Body of pancreas (tissue), 4 donors: ENCODE results near the gene KLK5. TPM values are rescaled to one million over a fixed set of nuclear protein-coding genes. Genes with fewer than 3 reads are reported as not detected.
"Not testable (repeated sequence)": the region's sequence is repeated elsewhere in the genome, so short reads cannot be mapped to it uniquely, and the experiment has no call there.

Experiments
- ATAC-seq: fragments of 150-250 bp; one replicate; pipeline ENCODE4 v1.9.1; 2016
- DNase-seq, 4 donors: peaks; one replicate each; pipeline ENCODE4 v3.0.0-alpha.2; 2019
- H3K27ac ChIP-seq, 4 donors: fragments of 200-600 bp; sonication (generic); 1 replicate in 3 of 4; 2 replicates in 1 of 4; pipeline versions ENCODE4 v1.5.1 to v1.6.1; 2016 to 2019; ENCODE audit warnings: mild to moderate bottlenecking in 1 of 4, mixed read lengths in 1 of 4, moderate library complexity in 1 of 4
- H3K27me3 ChIP-seq, 2 donors: fragments of 200-600 bp; sonication (generic); one replicate each; pipeline ENCODE4 v1.6.0; 2016; ENCODE audit warnings: mild to moderate bottlenecking in 1 of 2
- H3K36me3 ChIP-seq, 2 donors: fragments of 200-600 bp; sonication (generic); replicated peaks in 1 of 2; 2 replicates each; pipeline ENCODE4 v1.5.1; 2016; ENCODE audit warnings: low read depth in 2 of 2; ENCODE audit not compliant: insufficient read depth in 1 of 2
- H3K4me1 ChIP-seq: fragments of 200-600 bp; sonication (generic); one replicate; pipeline ENCODE4 v1.6.0; 2016
- H3K4me3 ChIP-seq, 2 donors: fragments of 200-600 bp; sonication (generic); 1 replicate in 1 of 2; 2 replicates in 1 of 2; pipeline ENCODE4 v1.5.1; 2016 to 2019
- H3K9me3 ChIP-seq, 3 donors: fragments of 200-600 bp; sonication (generic); 1 replicate in 2 of 3; 2 replicates in 1 of 3; pipeline ENCODE4 v1.5.1; 2016
- CTCF ChIP-seq, 7 experiments: fragments of 450-650 bp in 4 of 7; fragments of 200-600 bp in 3 of 7; sonication (generic) in 3 of 7; IDR thresholded peaks; one replicate each; pipeline ENCODE4 v1.5.1; 2016 to 2019; ENCODE audit warnings: antibody characterized with exemption in 7 of 7
- POLR2A ChIP-seq, 3 donors: fragments of 450-650 bp; IDR thresholded peaks; one replicate each; pipeline ENCODE4 v1.6.1; 2016; ENCODE audit warnings: antibody characterized with exemption in 3 of 3, mild to moderate bottlenecking in 2 of 3
- WGBS, 2 donors: methylation state at CpG; one replicate each; pipeline ENCODE4 v1.1.5; 2017; 5-methylcytosine and 5-hydroxymethylcytosine counted together
- intact Hi-C: fragments of 100-400 bp; cut with DNase I; formaldehyde crosslinking; loops from one replicate; pipeline ENCODE4 v1.15.1; 2023
- total RNA-seq, 2 donors: library from RNA; depleted of rRNA; stranded (reverse); fragments of >200 nt; gene quantifications; one replicate each; pipeline ENCODE4 v1.1.0, GENCODE V29; 2016

The KLK5 gene
- total RNA-seq, 2 donors from 2014 or later, result not detected

GRCh38 chr19:50899569-50899968 lies 53.3 kb downstream of the KLK5 start:
- no peaks in the 10 kb centered on the region for H3K27me3 ChIP-seq
- no peaks in the 10 kb centered on the region for H3K4me1 ChIP-seq
- H3K9me3 ChIP-seq, result no peaks in the 10 kb centered on the region
- WGBS, 2 donors, result 79 to 90% methylated on average over 3 of the region's 3 CpGs
- DNase-seq (no peak), ATAC-seq (no peak)
- no peak for TF ChIP-seq CTCF (IDR thresholded peaks at IDR 0.05)
- TF ChIP-seq POLR2A (IDR thresholded peaks at IDR 0.05), result no peak
- no peak overlapping the region for H3K27ac ChIP-seq
- no peaks in the 10 kb centered on the region for H3K36me3 ChIP-seq
- H3K4me3 ChIP-seq, result no peak overlapping the region
- intact Hi-C loops, result no loop called here

- no peaks in the 10 kb centered on the region for H3K4me1 ChIP-seq
- no peak for DNase-seq
- intact Hi-C loops, result no loop called here
- ATAC-seq, result no peak
- H3K4me3 ChIP-seq, result no peak overlapping the region
- H3K27me3 ChIP-seq, result no peaks in the 10 kb centered on the region
- no peak for TF ChIP-seq CTCF (IDR thresholded peaks at IDR 0.05)
- TF ChIP-seq POLR2A (IDR thresholded peaks at IDR 0.05), result no peak
- WGBS, 2 donors, result 50 to 56% methylated on average over 4 of the region's 4 CpGs
- no peaks in the 10 kb centered on the region for H3K36me3 ChIP-seq
- H3K9me3 ChIP-seq, result no peaks in the 10 kb centered on the region
- H3K27ac ChIP-seq, result no peak overlapping the region
These were observed 54.8 kb downstream of the KLK5 start for GRCh38 chr19:50898018-50898417.

- H3K27ac ChIP-seq, result no peak overlapping the region
- TF ChIP-seq CTCF (IDR thresholded peaks at IDR 0.05) (no peak), POLR2A (IDR thresholded peaks at IDR 0.05) (no peak)
- DNase-seq (no peak), ATAC-seq (no peak)
- H3K36me3 ChIP-seq, result no peaks in the 10 kb centered on the region
- H3K27me3 ChIP-seq, result no peaks in the 10 kb centered on the region
- intact Hi-C loops, result no loop called here
- H3K9me3 ChIP-seq, result no peaks in the 10 kb centered on the region
- no peaks in the 10 kb centered on the region for H3K4me1 ChIP-seq
- 69% methylated on average over 3 of the region's 3 CpGs; no CpG with 5 or more reads in 1 of the 2 donors for WGBS, 2 donors
- no peak overlapping the region for H3K4me3 ChIP-seq
These were observed 55.2 kb downstream of the KLK5 start for GRCh38 chr19:50897612-50898011.

DNA sequence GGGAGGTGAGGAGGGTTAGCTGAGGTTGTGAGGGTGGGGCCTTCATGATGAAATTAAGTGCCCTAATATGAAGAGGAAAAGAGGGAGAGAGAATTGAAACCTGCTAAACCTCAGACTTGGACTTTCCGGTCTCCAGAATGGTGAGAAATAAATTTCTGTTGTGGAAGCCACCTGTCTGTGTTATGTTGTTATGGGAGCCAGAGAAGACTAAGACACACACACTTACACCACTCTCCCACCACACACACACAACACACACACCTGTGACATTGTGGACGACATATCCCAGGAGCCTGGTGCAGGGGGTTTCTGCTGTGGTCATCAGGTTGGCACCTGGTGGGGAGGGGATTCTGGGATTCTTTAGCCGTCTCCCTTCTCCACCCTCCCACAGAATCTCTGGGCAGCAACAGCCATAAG lies 55.6 kb downstream of the KLK5 start:
- Histone ChIP-seq H3K4me1 (no peaks in the 10 kb centered on the region), H3K4me3 (no peak overlapping the region), H3K27me3 (no peaks in the 10 kb centered on the region), H3K27ac (no peak overlapping the region), H3K36me3 (no peaks in the 10 kb centered on the region), H3K9me3 (no peaks in the 10 kb centered on the region)
- no peak for DNase-seq
- TF ChIP-seq POLR2A (IDR thresholded peaks at IDR 0.05) (no peak), CTCF (IDR thresholded peaks at IDR 0.05) (no peak)
- WGBS, 2 donors, result 52 to 82% methylated on average over 1 to 3 of the region's 3 CpGs
- no peak for ATAC-seq
- intact Hi-C loops, result no loop called here

DNA sequence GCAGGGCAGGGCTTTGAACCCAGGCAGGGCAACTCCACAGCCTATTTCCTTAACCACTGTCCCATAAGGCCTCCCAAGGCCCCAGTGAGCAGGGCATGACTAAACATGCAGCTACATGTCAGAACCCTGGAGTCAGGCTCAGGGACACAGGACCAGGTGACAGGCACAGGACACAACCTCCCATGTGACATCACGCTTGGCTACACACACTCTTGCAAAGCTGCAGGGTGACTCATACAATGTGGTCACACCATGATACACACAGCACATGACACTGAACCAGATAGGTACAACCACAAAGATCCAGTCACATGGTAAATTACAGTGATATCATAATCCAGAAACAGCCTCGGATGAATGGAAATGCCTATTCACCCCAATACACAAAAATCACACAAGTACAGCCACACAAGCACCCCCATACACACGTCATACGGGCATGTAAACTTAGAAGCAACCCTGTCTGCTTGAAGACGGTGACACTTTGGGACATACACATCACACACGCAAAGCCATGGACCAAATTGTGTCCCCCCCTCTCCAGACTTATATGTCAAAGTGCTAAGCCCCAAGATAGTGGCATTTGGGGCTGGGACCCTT lies 56.1 kb downstream of the KLK5 start:
- no peaks in the 10 kb centered on the region for H3K9me3 ChIP-seq
- no peaks in the 10 kb centered on the region for H3K36me3 ChIP-seq
- H3K4me3 ChIP-seq, result no peak overlapping the region
- TF ChIP-seq POLR2A (IDR thresholded peaks at IDR 0.05) (no peak), CTCF (IDR thresholded peaks at IDR 0.05) (no peak)
- DNase-seq (peak in 3 of 4 donors; percentile 9 to 75 (median 40)), ATAC-seq (peak; percentile 45)
- no peaks in the 10 kb centered on the region for H3K4me1 ChIP-seq
- 50 to 53% methylated on average over 5 to 6 of the region's 6 CpGs for WGBS, 2 donors
- no peak overlapping the region for H3K27ac ChIP-seq
- intact Hi-C loops, result no loop called here
- no peaks in the 10 kb centered on the region for H3K27me3 ChIP-seq

GRCh38 chr19:50896089-50896590 lies 56.7 kb downstream of the KLK5 start:
- ATAC-seq, DNase-seq, intact Hi-C loops: not testable (repeated sequence)

More at GRCh38 chr19:50896089-50896590, 56.7 kb downstream of the KLK5 start:
- WGBS, 2 donors, result 63 to 79% methylated on average over 8 to 9 of the region's 9 CpGs
- not testable (repeated sequence) for H3K4me1 ChIP-seq, H3K4me3 ChIP-seq, H3K9me3 ChIP-seq, H3K27me3 ChIP-seq, H3K36me3 ChIP-seq, H3K27ac ChIP-seq
